ENCODE results near the gene RDH5. TPM values are rescaled to one million over a fixed set of nuclear protein-coding genes. Genes with fewer than 3 reads are reported as not detected.
"Not testable (repeated sequence)": the region's sequence is repeated elsewhere in the genome, so short reads cannot be mapped to it uniquely, and the experiment has no call there.

Gene RDH5
- total RNA-seq, 1 donor from 2014 or later, result 5.8 TPM

- no peak for DNase-seq (ENCODE audit: low spot score)
Measured at GRCh38 chr12:55745361-55746173, 25.4 kb downstream of the RDH5 start.

GRCh38 chr12:55746174-55746912, 26.1 kb downstream of the RDH5 start:
- DNase-seq (ENCODE audit: low spot score), result no peak

- no peak for DNase-seq (ENCODE audit: low spot score)
Measured at GRCh38 chr12:55746913-55747231, 26.7 kb downstream of the RDH5 start.

- no peak for DNase-seq (ENCODE audit: low spot score)
Measured at GRCh38 chr12:55748230-55748993, 28.2 kb downstream of the RDH5 start.

GRCh38 chr12:55755246-55755645, 35.1 kb downstream of the RDH5 start:
- no peak for DNase-seq (ENCODE audit: low spot score)

GRCh38 chr12:55757701-55758100, 37.5 kb downstream of the RDH5 start:
- DNase-seq (ENCODE audit: low spot score), result no peak

GRCh38 chr12:55758575-55758974, 38.4 kb downstream of the RDH5 start:
- DNase-seq (ENCODE audit: low spot score), result not testable (repeated sequence)

DNA sequence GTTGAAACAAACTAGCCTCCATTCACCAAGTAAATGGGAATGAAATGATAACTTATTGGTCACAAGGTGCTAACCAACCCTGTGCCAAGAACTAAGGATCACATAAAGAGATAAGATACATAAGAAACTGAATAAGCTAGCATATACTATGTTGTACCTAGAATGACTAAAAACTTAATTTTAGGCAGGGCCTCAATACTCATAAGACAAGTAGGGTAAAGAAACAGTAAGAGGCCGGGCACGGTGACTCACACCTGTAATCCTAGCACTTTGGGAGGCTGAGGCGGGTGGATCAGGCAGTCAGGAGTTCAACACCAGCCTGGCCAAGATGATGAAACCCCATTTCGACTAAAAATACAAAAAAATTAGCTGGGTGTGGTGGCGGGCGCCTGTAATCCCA, 40.5 kb downstream of the RDH5 start:
- no peak for DNase-seq (ENCODE audit: low spot score)

GRCh38 chr12:55762646-55763045, 42.5 kb downstream of the RDH5 start:
- DNase-seq (ENCODE audit: low spot score), result no peak

GRCh38 chr12:55765736-55766290, 45.6 kb downstream of the RDH5 start:
- DNase-seq (ENCODE audit: low spot score), result no peak

GRCh38 chr12:55767156-55767555, 47.0 kb downstream of the RDH5 start:
- DNase-seq (ENCODE audit: low spot score), result no peak

- DNase-seq (ENCODE audit: low spot score), result no peak
Measured at GRCh38 chr12:55771736-55772135, 51.5 kb downstream of the RDH5 start.

Other genes with a start within 250 kb of the RDH5 start
- gene OR6C68, start 228.0 kb upstream of the RDH5 start, total RNA-seq, result not detected
- gene OR6C4, start 170.8 kb upstream of the RDH5 start, total RNA-seq, result not detected
- gene OR2AP1, start 147.9 kb upstream of the RDH5 start, total RNA-seq, result not detected
- gene OR10P1, start 83.5 kb upstream of the RDH5 start, total RNA-seq, result not detected
- 99.7 TPM for gene ITGA7, start 12.5 kb upstream of the RDH5 start, total RNA-seq
- 105 TPM for gene BLOC1S1, start 4.3 kb upstream of the RDH5 start, total RNA-seq
- 905 TPM for gene CD63, start 8.6 kb downstream of the RDH5 start, total RNA-seq
- 7.2 TPM for gene GDF11, start 22.7 kb downstream of the RDH5 start, total RNA-seq
- gene SARNP, start 97.3 kb downstream of the RDH5 start, total RNA-seq, result 61.9 TPM
- gene ORMDL2, start 97.6 kb downstream of the RDH5 start, total RNA-seq, result 88.4 TPM
- 33.0 TPM for gene DNAJC14, start 109.2 kb downstream of the RDH5 start, total RNA-seq
- 17.7 TPM for gene MMP19, start 122.5 kb downstream of the RDH5 start, total RNA-seq
- gene PYM1, start 207.5 kb downstream of the RDH5 start, total RNA-seq, result 40.9 TPM
- 155 TPM for gene DGKA, start 210.8 kb downstream of the RDH5 start, total RNA-seq
- gene PMEL, start 245.6 kb downstream of the RDH5 start, total RNA-seq, result 5.8 TPM
- gene CDK2, start 246.4 kb downstream of the RDH5 start, total RNA-seq, result 23.2 TPM